ENCODE results near the gene PDE10A.

PDE10A gene

DNA sequence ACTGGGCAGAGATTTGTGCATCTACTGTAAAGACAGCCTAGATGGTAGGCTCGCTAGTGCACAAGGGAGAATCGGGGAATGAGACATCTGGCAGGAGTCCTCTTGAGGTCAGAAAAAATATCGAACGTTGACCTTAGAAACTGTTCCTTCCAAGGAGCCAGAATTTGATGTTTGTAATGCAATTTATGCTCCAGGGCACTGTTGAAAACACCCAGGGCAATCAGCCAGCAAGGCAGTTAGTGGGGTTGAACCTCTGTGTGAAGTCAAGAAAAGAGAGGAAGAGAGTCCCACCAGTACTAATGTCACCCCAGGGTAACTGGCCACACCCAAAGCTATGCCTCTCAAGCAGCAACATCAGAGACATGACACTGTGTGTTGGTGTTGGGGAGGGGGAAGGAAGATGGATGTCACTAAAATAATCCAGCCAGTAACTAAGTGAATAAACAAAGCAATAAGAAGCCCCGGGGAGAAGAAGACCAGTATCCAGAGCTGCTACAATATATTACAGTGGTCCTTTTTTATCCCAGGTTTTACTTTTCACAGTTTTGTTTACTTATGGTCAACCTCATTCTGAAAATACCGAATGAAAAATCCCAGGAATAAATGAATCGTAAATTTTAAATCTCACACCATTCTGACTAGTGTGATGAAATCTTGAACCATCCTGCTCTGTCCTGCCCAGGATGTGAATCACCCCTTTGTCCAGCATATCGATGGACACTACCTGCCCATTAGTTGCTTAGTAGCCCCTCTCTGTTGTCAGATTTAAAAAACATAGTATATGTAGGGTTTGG, 32.9 kb upstream of the PDE10A start:
- Histone ChIP-seq H3K27me3 (ENCODE audit: insufficient read depth, low read length) (no peaks in the 10 kb centered on the region), H3K36me3 (ENCODE audit: insufficient read depth, low read depth, low read length) (no peaks in the 10 kb centered on the region), H3K27ac (ENCODE audit: low read length) (no peak overlapping the region), H3K9me3 (ENCODE audit: insufficient read depth, low read depth, low read length) (no peaks in the 10 kb centered on the region), H3K9ac (ENCODE audit: low read depth, low read length) (no peak overlapping the region), H3K4me1 (ENCODE audit: insufficient read depth, low read length) (no peaks in the 10 kb centered on the region), H3K4me3 (ENCODE audit: low read length) (no peak overlapping the region)

DNA sequence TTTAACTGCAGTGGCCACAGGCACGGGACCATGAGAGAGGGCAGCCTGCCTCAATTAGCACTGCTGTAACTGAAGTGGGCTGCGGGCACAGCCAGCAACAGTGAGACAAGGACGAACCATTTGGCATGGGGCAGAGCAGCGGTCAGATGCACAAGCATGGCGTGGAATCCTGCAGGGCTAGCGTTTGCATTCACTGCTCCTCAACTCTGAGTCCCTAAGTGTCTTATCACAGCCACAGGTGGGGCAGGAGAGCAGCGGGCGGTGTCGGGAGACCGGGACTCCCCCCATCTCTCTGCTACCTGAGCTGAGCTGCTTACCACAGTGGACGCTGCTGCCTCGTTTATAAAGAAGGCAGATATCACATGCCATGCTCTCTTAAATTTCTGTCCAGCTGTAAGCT, 31.3 kb upstream of the PDE10A start:
- Histone ChIP-seq H3K27me3 (ENCODE audit: insufficient read depth, low read length) (no peaks in the 10 kb centered on the region), H3K4me3 (ENCODE audit: low read length) (no peak overlapping the region), H3K9ac (ENCODE audit: low read depth, low read length) (no peak overlapping the region), H3K27ac (ENCODE audit: low read length) (no peak overlapping the region), H3K36me3 (ENCODE audit: insufficient read depth, low read depth, low read length) (no peaks in the 10 kb centered on the region), H3K9me3 (ENCODE audit: insufficient read depth, low read depth, low read length) (no peaks in the 10 kb centered on the region), H3K4me1 (ENCODE audit: insufficient read depth, low read length) (no peaks in the 10 kb centered on the region)

DNA sequence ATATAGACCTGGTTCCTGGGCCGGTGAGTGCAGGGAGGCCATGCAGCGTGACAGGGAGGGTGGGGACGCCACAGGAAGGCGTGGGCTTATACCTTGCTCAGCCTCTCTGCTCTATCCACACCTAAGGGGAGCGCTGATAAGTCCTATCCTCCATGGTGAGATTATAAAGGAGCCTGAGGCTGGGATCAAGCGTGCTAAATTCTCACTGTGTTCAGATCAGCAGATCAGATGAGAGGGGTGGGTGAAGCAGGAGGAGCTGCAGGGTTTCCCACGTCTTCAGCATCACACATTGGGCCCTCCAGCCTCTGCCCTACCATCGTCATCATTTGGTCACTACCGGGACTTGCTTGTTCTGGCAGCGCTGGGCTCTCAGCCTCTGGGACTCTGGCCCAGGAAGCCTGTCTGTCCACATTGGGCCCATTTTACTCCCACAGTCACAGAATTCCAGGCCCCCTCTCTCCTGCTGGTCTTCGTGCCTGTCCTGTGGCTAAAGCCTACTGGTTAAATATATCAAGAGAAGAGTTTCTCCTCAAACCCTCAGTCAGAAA, 29.1 kb upstream of the PDE10A start:
- no peaks in the 10 kb centered on the region for H3K4me1 ChIP-seq (ENCODE audit: insufficient read depth, low read length)

DNA sequence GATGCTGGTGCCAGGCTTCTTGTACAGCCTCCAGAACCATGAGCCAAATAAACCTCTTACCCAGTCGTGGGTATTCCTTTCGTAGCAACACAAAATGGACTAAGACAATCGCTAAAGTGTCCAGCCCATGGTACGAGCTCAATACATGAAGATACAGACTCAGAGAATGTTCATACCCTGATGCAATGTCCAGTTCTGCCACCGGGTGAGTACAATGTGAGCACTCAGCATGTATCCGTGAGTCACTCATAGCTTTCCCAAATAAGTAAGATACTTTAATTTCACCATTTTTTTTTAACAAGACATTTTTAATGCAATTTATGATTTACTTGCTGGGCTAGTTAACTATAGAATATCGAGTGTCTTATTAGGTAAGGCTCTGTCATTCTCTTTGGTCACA, 26.7 kb upstream of the PDE10A start:
- H3K4me3 ChIP-seq (ENCODE audit: low read length) = no peak overlapping the region
- H3K9ac ChIP-seq (ENCODE audit: low read depth, low read length) = no peak overlapping the region
- H3K27me3 ChIP-seq (ENCODE audit: insufficient read depth, low read length) = no peaks in the 10 kb centered on the region
- no peak overlapping the region for H3K27ac ChIP-seq (ENCODE audit: low read length)
- H3K9me3 ChIP-seq (ENCODE audit: insufficient read depth, low read depth, low read length) = no peaks in the 10 kb centered on the region
- H3K36me3 ChIP-seq (ENCODE audit: insufficient read depth, low read depth, low read length) = no peaks in the 10 kb centered on the region
- H3K4me1 ChIP-seq (ENCODE audit: insufficient read depth, low read length) = no peaks in the 10 kb centered on the region

More for the DNA sequence above, 29.1 kb upstream of the PDE10A start:
- Histone ChIP-seq H3K9me3 (ENCODE audit: insufficient read depth, low read depth, low read length) (no peaks in the 10 kb centered on the region), H3K9ac (ENCODE audit: low read depth, low read length) (no peak overlapping the region), H3K36me3 (ENCODE audit: insufficient read depth, low read depth, low read length) (no peaks in the 10 kb centered on the region), H3K27me3 (ENCODE audit: insufficient read depth, low read length) (no peaks in the 10 kb centered on the region), H3K4me3 (ENCODE audit: low read length) (no peak overlapping the region), H3K27ac (ENCODE audit: low read length) (no peak overlapping the region)

DNA sequence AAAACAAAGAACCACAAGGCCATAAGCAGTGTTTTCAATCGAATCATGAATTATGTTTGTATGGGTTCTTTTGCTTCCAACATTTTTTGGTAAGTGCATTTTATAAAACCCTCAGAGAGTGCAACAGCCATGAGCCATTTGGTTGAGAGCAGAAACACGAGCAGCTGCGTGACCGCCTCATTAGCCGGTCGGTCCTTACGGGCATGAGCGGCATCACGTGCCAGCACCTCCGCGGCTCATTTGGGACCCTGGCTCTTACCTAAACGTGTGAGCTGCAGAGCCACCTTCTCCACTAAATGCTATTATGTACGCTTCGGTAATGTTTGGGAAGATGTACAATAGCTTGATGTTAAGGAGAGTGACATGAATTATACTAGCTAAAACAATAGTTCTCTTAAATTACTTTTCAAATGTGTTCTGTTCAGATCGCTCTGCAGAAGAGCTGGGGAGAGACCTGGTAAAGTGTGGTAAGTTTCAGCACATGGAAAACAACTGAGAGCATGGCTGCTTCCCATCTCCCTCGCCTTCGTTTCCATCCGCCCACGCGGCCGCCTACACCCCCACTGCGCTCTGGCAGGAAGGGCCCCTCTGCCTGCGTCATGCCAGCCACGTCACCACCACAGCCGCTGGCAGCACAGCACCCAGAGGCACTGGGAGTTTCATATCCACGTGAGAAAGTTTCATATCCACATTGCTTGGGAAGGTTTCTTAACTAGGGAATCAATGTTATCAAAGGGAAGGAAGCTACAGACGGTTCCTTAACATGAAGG, 23.7 kb upstream of the PDE10A start:
- H3K4me1 ChIP-seq (ENCODE audit: insufficient read depth, low read length) = no peaks in the 10 kb centered on the region
- no peak overlapping the region for H3K9ac ChIP-seq (ENCODE audit: low read depth, low read length)
- H3K27ac ChIP-seq (ENCODE audit: low read length) = no peak overlapping the region
- no peaks in the 10 kb centered on the region for H3K36me3 ChIP-seq (ENCODE audit: insufficient read depth, low read depth, low read length)
- H3K9me3 ChIP-seq (ENCODE audit: insufficient read depth, low read depth, low read length) = no peaks in the 10 kb centered on the region
- H3K27me3 ChIP-seq (ENCODE audit: insufficient read depth, low read length) = no peaks in the 10 kb centered on the region
- H3K4me3 ChIP-seq (ENCODE audit: low read length) = no peak overlapping the region

DNA sequence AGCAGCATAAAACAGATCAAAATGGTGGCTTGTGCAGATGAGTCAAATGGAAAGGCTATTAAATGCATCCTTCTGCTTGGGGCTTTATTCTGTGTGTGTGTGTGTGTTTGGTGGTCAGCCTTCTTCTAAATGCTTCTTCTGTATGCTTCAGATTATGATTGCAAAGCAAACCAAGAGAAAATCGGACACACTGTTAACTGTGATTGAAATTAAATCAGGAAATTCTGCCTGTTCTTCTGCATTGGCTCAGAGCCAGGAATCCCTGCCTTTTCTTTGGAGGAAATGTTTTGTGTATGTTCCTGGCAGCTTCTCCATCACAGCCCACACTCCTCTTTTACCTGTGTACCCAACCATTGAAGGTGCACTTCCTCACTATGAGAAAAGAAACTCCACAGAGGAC, 22.3 kb upstream of the PDE10A start:
- H3K27me3 ChIP-seq (ENCODE audit: insufficient read depth, low read length) = no peaks in the 10 kb centered on the region
- H3K4me1 ChIP-seq (ENCODE audit: insufficient read depth, low read length) = no peaks in the 10 kb centered on the region
- no peak overlapping the region for H3K27ac ChIP-seq (ENCODE audit: low read length)
- no peaks in the 10 kb centered on the region for H3K9me3 ChIP-seq (ENCODE audit: insufficient read depth, low read depth, low read length)
- no peaks in the 10 kb centered on the region for H3K36me3 ChIP-seq (ENCODE audit: insufficient read depth, low read depth, low read length)
- no peak overlapping the region for H3K9ac ChIP-seq (ENCODE audit: low read depth, low read length)
- no peak overlapping the region for H3K4me3 ChIP-seq (ENCODE audit: low read length)

DNA sequence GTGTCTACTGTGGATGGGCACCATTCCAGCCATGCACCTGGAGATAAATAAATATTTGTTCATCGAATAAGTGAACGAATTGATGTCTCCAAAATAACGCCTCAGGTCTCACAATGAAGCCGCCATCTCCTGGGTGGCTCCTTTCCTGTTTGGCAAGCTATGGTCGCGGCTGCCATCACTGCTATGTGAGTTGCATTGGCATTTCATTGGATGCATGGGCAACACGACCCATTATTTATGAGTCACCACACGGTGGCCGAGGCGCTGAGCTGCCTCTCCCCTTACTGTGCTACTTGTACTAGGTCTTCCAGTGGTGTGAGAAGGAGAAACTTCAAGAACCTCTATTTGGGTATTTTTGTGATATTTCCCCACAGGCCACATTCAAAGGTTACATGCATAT, 21.3 kb upstream of the PDE10A start:
- H3K27ac ChIP-seq (ENCODE audit: low read length) = no peak overlapping the region
- H3K27me3 ChIP-seq (ENCODE audit: insufficient read depth, low read length) = no peaks in the 10 kb centered on the region
- H3K9me3 ChIP-seq (ENCODE audit: insufficient read depth, low read depth, low read length) = no peaks in the 10 kb centered on the region
- H3K36me3 ChIP-seq (ENCODE audit: insufficient read depth, low read depth, low read length) = no peaks in the 10 kb centered on the region
- no peak overlapping the region for H3K9ac ChIP-seq (ENCODE audit: low read depth, low read length)
- no peaks in the 10 kb centered on the region for H3K4me1 ChIP-seq (ENCODE audit: insufficient read depth, low read length)
- no peak overlapping the region for H3K4me3 ChIP-seq (ENCODE audit: low read length)

DNA sequence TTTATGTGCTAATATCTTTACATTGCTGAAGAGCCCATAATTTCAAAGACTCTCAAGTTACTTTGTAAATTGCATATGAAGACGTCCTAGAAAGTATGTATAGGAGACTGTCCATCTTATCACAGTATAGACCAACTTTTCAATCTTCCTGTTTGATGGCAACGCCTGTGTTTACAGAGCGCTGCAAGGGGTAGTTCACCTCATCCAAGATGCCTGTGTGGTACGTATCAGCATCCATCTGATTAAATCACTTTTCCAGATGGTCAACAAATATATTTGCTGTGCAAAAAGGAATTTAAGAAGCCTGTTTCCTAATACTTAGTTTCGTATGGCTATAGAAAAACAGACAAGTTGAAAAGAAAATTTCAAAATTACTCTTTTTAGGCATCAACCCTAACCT, 17.9 kb upstream of the PDE10A start:
- no peak overlapping the region for H3K4me3 ChIP-seq (ENCODE audit: low read length)
- H3K27me3 ChIP-seq (ENCODE audit: insufficient read depth, low read length) = no peaks in the 10 kb centered on the region
- H3K36me3 ChIP-seq (ENCODE audit: insufficient read depth, low read depth, low read length) = no peaks in the 10 kb centered on the region
- no peak overlapping the region for H3K9ac ChIP-seq (ENCODE audit: low read depth, low read length)
- H3K27ac ChIP-seq (ENCODE audit: low read length) = no peak overlapping the region
- no peaks in the 10 kb centered on the region for H3K4me1 ChIP-seq (ENCODE audit: insufficient read depth, low read length)
- no peaks in the 10 kb centered on the region for H3K9me3 ChIP-seq (ENCODE audit: insufficient read depth, low read depth, low read length)

DNA sequence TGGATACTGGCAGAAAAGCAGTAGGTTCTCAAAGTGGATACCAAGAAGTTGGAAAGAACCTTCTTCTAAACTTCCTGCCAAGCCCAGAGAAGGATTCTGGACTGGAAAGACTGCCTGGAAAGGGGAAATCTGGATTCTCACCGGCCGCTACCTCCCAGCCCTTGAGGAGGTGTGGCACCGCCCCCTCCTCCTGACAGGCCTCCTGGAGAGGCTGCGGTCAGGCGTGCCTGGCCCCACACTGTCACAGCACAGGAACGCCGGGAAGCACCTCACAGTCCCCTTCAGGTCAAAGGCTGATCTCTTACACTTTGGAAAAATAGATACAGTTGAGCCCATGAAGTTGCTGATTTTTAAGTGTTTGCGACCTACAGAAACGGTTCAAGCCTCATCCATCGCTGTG, 16.3 kb upstream of the PDE10A start:
- no peak overlapping the region for H3K4me3 ChIP-seq (ENCODE audit: low read length)
- H3K36me3 ChIP-seq (ENCODE audit: insufficient read depth, low read depth, low read length) = no peaks in the 10 kb centered on the region
- H3K27ac ChIP-seq (ENCODE audit: low read length) = no peak overlapping the region

DNA sequence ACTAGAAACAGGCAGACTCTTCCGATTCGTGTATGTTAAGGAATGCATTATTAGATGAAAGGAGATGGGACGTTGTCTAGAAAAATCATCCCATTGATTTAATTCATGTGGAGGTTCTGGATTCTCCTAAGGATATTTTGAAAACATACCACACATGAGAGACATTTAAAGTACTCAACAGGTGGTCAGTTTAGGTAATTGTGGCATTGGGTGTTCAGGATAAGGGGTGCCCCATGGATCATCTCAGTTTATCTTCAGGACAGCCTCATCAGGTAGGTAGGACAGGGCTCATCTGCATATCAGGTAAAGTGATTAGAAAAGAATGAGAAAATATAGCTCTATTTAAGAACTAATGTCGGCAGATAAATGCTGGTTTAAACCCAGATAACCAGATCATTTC, 15.9 kb upstream of the PDE10A start:
- H3K4me1 ChIP-seq (ENCODE audit: insufficient read depth, low read length) = peaks cover 3% of the 10 kb centered on the region; the same call in 1 of the 2 replicates
- H3K27me3 ChIP-seq (ENCODE audit: insufficient read depth, low read length) = no peaks in the 10 kb centered on the region
- H3K36me3 ChIP-seq (ENCODE audit: insufficient read depth, low read depth, low read length) = no peaks in the 10 kb centered on the region
- H3K27ac ChIP-seq (ENCODE audit: low read length) = no peak overlapping the region
- H3K4me3 ChIP-seq (ENCODE audit: low read length) = no peak overlapping the region
- H3K9me3 ChIP-seq (ENCODE audit: insufficient read depth, low read depth, low read length) = no peaks in the 10 kb centered on the region
- no peak overlapping the region for H3K9ac ChIP-seq (ENCODE audit: low read depth, low read length)

More for the DNA sequence above, 16.3 kb upstream of the PDE10A start:
- Histone ChIP-seq H3K9ac (ENCODE audit: low read depth, low read length) (no peak overlapping the region), H3K4me1 (ENCODE audit: insufficient read depth, low read length) (0 out of 2 replicates have a peak, but pooled peaks cover 3% of the 10 kb centered on the region), H3K9me3 (ENCODE audit: insufficient read depth, low read depth, low read length) (no peaks in the 10 kb centered on the region), H3K27me3 (ENCODE audit: insufficient read depth, low read length) (no peaks in the 10 kb centered on the region)

DNA sequence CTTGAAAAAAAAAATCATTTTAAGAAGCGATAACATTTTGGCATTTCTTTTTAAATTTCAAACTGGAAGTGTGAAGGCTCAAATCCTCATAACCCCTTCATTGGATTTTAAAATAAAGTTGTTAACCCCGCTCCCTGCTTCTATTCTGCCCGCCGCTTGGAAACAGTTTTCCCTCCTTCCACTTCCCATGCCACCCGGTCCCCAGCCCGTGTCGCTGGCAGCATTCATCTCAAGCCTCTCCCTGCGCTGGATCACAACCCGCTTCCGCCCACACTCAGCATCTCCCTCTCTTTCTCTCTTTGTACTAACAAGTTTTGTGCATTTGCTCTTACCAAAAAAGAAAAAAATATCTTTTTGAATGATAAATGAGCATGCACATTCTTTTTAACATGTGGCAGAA, 15.4 kb upstream of the PDE10A start:
- H3K9me3 ChIP-seq (ENCODE audit: insufficient read depth, low read depth, low read length) = no peaks in the 10 kb centered on the region
- no peak overlapping the region for H3K9ac ChIP-seq (ENCODE audit: low read depth, low read length)
- no peaks in the 10 kb centered on the region for H3K36me3 ChIP-seq (ENCODE audit: insufficient read depth, low read depth, low read length)
- no peak overlapping the region for H3K27ac ChIP-seq (ENCODE audit: low read length)
- H3K4me3 ChIP-seq (ENCODE audit: low read length) = no peak overlapping the region
- peaks cover 3% of the 10 kb centered on the region; the same call in 1 of the 2 replicates for H3K4me1 ChIP-seq (ENCODE audit: insufficient read depth, low read length)
- no peaks in the 10 kb centered on the region for H3K27me3 ChIP-seq (ENCODE audit: insufficient read depth, low read length)

DNA sequence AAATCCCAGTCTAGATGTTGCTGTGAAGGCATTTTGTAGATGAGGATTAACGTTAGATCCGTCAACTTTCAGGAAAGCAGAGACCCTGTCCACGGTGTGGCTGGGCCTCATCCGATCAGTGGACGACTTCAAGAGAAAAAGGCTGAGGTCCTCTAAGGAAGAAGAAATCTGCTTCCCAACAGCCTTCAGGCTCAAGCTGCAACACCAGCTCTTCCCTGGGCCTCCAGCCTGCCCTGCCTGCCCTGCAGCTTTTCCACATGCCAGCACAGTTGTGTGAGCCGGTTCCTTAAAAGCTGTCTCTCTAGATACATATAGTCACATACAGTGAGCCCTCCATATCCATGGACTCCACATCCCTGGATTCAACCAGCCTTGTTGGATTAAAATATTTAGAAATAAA, 14.1 kb upstream of the PDE10A start:
- H3K36me3 ChIP-seq (ENCODE audit: insufficient read depth, low read depth, low read length) = no peaks in the 10 kb centered on the region
- no peak overlapping the region for H3K9ac ChIP-seq (ENCODE audit: low read depth, low read length)
- H3K27me3 ChIP-seq (ENCODE audit: insufficient read depth, low read length) = no peaks in the 10 kb centered on the region
- no peaks in the 10 kb centered on the region for H3K9me3 ChIP-seq (ENCODE audit: insufficient read depth, low read depth, low read length)
- H3K4me3 ChIP-seq (ENCODE audit: low read length) = no peak overlapping the region
- peaks cover 3% of the 10 kb centered on the region; the same call in 1 of the 2 replicates for H3K4me1 ChIP-seq (ENCODE audit: insufficient read depth, low read length)
- no peak overlapping the region for H3K27ac ChIP-seq (ENCODE audit: low read length)

Measured in iPS-20b (cell line).